Breast epithelium (tissue), 3 donors: Measurements from ENCODE around the gene EIPR1.
"Not testable (repeated sequence)": the region's sequence is repeated elsewhere in the genome, so short reads cannot be mapped to it uniquely, and the experiment has no call there.

Source experiments
- POLR2A ChIP-seq: fragments of 450-650 bp; IDR thresholded peaks from one replicate; pipeline ENCODE4 v1.6.1; 2016; ENCODE audit warnings: antibody characterized with exemption, mild to moderate bottlenecking, moderate library complexity
- POLR2AphosphoS5 ChIP-seq, 3 donors: sonication (generic); formaldehyde crosslinking; IDR thresholded peaks; one replicate each; pipeline ENCODE4 v1.6.1; 2017; ENCODE audit warnings: antibody characterized with exemption in 3 of 3
- TF ChIP-seq, protein P1 (sequence below), 3 donors: fragments of 450-650 bp; IDR thresholded peaks; one replicate each; pipeline ENCODE4 v1.5.1; 2016 to 2017; ENCODE audit warnings: antibody characterized with exemption in 3 of 3, mild to moderate bottlenecking in 3 of 3, moderate library complexity in 3 of 3

DNA sequence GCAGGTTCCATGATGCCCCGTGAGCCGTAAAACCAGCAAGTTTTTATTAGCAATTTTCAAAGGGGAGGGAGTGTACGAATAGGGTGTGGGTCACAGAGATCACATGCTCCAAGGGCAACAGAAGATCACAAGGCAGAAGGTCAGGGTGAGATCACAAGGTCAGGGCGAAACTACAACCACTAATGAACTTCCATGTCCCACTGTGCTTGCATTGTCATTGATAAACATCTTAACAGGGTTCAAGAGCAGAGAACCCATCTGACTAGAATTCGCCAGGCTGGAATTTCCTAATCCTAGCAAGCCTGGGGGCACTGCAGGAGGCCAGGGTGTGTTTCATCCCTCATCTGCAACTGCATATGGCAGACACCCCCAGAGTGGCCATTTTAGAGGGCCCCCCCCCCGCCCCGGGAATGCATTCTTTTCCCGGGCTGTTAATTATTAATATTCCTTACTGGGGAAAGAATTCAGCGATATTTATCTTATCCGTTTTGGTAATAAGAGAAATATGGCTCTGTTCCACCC is 178.9 kb downstream of the EIPR1 start:
- TF ChIP-seq, protein P1, sequence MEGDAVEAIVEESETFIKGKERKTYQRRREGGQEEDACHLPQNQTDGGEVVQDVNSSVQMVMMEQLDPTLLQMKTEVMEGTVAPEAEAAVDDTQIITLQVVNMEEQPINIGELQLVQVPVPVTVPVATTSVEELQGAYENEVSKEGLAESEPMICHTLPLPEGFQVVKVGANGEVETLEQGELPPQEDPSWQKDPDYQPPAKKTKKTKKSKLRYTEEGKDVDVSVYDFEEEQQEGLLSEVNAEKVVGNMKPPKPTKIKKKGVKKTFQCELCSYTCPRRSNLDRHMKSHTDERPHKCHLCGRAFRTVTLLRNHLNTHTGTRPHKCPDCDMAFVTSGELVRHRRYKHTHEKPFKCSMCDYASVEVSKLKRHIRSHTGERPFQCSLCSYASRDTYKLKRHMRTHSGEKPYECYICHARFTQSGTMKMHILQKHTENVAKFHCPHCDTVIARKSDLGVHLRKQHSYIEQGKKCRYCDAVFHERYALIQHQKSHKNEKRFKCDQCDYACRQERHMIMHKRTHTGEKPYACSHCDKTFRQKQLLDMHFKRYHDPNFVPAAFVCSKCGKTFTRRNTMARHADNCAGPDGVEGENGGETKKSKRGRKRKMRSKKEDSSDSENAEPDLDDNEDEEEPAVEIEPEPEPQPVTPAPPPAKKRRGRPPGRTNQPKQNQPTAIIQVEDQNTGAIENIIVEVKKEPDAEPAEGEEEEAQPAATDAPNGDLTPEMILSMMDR (IDR thresholded peaks at IDR 0.05), result not testable (repeated sequence)
- TF ChIP-seq POLR2A; POLR2AphosphoS5 (IDR thresholded peaks at IDR 0.05): not testable (repeated sequence)
